Measurements from ENCODE around the gene GNAZ.

DNA sequence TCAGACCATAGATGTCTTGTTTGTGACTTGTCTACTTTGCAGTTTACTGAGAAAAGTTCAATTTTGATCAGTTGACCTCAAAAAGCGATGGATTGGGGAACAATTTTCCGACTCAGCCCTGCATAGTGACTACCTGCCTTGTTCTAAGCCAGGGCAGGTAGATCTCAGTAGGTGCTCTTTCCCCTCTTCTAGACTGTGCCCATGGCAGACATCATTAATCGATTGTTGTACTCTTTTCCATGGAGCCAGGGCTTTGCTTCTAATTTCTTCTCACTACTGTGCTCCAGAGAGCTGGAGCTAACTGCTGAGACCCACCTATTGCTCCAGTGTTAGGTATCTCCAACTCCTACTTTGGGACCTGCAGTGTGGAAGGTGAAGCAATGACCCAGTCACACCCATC is 84.8 kb downstream of the GNAZ start:
- TF ChIP-seq, protein P1, sequence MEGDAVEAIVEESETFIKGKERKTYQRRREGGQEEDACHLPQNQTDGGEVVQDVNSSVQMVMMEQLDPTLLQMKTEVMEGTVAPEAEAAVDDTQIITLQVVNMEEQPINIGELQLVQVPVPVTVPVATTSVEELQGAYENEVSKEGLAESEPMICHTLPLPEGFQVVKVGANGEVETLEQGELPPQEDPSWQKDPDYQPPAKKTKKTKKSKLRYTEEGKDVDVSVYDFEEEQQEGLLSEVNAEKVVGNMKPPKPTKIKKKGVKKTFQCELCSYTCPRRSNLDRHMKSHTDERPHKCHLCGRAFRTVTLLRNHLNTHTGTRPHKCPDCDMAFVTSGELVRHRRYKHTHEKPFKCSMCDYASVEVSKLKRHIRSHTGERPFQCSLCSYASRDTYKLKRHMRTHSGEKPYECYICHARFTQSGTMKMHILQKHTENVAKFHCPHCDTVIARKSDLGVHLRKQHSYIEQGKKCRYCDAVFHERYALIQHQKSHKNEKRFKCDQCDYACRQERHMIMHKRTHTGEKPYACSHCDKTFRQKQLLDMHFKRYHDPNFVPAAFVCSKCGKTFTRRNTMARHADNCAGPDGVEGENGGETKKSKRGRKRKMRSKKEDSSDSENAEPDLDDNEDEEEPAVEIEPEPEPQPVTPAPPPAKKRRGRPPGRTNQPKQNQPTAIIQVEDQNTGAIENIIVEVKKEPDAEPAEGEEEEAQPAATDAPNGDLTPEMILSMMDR (conservative IDR thresholded peaks at IDR 0.05), result no peak
- no peak for TF ChIP-seq EZH2 (IDR thresholded peaks at IDR 0.05; ENCODE audit: low read depth)
